ENCODE measurements around the gene SLC51B.
A peak's percentile ranks its signal among the peaks of the same experiment; 100 is the strongest.

Gene SLC51B

GRCh38 chr15:65042776-65043327, 2.3 kb upstream of the SLC51B start:
- DNase-seq (ENCODE audit: low read depth) = no peak

GRCh38 chr15:65044218-65044617, 969 bp upstream of the SLC51B start:
- peak; percentile 86 for DNase-seq (ENCODE audit: low read depth)

GRCh38 chr15:65048241-65048640, 3.1 kb downstream of the SLC51B start:
- no peak for DNase-seq (ENCODE audit: low read depth)

GRCh38 chr15:65049418-65049840, 4.2 kb downstream of the SLC51B start:
- peak; percentile 96 for DNase-seq (ENCODE audit: low read depth)

- peak; percentile 60 for DNase-seq (ENCODE audit: low read depth)
Measured at GRCh38 chr15:65050270-65050669, 5.1 kb downstream of the SLC51B start.

- no peak for DNase-seq (ENCODE audit: low read depth)
Measured at GRCh38 chr15:65051266-65051665, 6.1 kb downstream of the SLC51B start.

- no peak for DNase-seq (ENCODE audit: low read depth)
Measured at GRCh38 chr15:65052956-65053355, 7.8 kb downstream of the SLC51B start.

GRCh38 chr15:65054333-65055200, 9.4 kb downstream of the SLC51B start:
- DNase-seq (ENCODE audit: low read depth) = peak; percentile 72

GRCh38 chr15:65055201-65055870, 10.1 kb downstream of the SLC51B start:
- DNase-seq (ENCODE audit: low read depth) = peak; percentile 34

- DNase-seq (ENCODE audit: low read depth) = no peak
Measured at GRCh38 chr15:65056106-65056505, 10.9 kb downstream of the SLC51B start.

GRCh38 chr15:65056868-65057548, 11.8 kb downstream of the SLC51B start:
- peak; percentile 83 for DNase-seq (ENCODE audit: low read depth)

- no peak for DNase-seq (ENCODE audit: low read depth)
Measured at GRCh38 chr15:65057549-65057940, 12.4 kb downstream of the SLC51B start.

- DNase-seq (ENCODE audit: low read depth) = no peak
Measured at GRCh38 chr15:65058394-65059368, 13.5 kb downstream of the SLC51B start.

GRCh38 chr15:65059369-65059750, 14.2 kb downstream of the SLC51B start:
- no peak for DNase-seq (ENCODE audit: low read depth)

GRCh38 chr15:65059931-65060596, 14.9 kb downstream of the SLC51B start:
- no peak for DNase-seq (ENCODE audit: low read depth)

GRCh38 chr15:65060641-65061397, 15.6 kb downstream of the SLC51B start:
- no peak for DNase-seq (ENCODE audit: low read depth)

GRCh38 chr15:65062061-65062460, 16.9 kb downstream of the SLC51B start:
- no peak for DNase-seq (ENCODE audit: low read depth)

- no peak for DNase-seq (ENCODE audit: low read depth)
Measured at GRCh38 chr15:65062726-65063125, 17.5 kb downstream of the SLC51B start.

GRCh38 chr15:65066001-65066634, 20.9 kb downstream of the SLC51B start:
- peak; percentile 50 for DNase-seq (ENCODE audit: low read depth)
